GM21737 (cell line): ENCODE results near the gene NUDCD3.

Experiments used
- ATAC-seq: cut with Tn5 transposase; IDR thresholded peaks from one replicate; pipeline ENCODE4 v1.9.1; 2021; ENCODE audit warnings: mild to moderate bottlenecking, moderate library complexity; ENCODE audit not compliant: unreplicated experiment

The NUDCD3 gene

DNA sequence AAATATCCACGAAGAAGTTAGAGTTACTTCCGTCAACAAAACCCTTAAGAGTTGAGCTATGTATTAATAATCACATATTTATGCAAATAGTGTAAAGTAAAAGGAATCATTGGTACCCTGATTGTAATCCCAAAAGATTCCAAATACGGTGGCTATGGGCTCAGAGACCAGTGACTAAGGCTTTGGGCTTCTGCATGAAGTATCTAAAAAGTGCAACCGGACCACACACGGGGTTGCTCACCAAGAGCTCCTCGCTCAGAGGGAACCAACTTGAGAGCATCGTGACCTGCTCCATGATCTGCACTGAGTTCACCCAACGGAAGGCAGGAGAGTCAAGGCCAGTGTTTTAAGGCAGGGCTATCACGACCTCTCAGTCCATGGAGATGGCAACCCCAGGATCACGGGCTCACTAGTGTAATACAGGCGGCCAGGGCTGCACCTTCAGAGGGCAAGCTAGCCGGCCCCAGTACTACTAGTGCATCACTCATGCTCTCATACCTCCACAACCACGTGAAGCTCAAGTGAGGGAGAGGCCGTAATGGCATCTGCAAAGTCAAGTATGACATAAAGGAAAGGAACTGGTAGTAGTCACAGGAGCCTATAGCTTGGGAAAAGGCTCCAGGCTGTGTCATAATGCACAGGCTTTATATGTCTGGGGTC is 87.9 kb downstream of the NUDCD3 start:
- no peak for ATAC-seq

DNA sequence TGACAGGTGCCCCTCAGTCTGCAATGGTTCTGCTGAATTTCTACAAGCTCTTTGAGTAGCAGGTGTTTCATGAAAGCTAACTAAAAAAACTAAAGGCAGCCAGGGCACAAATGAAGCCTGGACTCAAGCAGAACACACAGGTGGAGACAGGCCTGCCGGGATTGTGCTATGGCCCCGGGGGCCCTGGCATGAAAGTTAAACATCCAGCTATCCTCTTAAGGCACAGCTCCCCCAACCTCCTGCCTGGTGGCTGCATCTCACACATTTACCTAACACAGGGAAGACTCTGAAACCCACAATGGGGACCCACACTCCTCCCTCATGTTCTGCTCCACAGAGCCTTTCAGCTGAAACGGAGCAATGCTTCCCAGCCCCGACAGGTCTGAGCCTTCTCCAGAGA is 88.8 kb downstream of the NUDCD3 start:
- ATAC-seq: no peak

DNA sequence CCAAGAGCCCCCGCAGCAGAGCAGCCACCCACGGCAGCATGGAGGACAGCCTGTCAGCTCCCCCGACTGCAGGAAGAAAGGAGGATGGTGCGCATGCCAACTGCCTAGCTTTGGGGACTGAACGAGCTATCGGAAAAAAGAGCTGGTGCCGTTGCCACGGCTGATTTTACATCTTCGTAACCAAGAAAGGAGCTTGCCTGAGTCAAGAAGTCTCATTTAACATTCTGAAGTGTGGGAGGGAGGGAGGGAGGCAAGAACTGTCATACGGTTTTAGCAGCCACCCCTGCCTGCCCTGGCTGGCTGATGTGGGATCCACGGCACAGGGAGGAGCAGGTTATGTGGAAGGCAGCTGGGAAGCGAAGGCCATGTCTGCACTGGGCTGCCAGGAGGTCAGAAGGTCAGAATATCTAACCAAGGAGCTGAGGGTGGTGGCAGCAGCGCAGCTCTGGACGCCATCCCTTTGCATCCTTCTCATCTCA is 90.4 kb downstream of the NUDCD3 start:
- ATAC-seq: no peak

DNA sequence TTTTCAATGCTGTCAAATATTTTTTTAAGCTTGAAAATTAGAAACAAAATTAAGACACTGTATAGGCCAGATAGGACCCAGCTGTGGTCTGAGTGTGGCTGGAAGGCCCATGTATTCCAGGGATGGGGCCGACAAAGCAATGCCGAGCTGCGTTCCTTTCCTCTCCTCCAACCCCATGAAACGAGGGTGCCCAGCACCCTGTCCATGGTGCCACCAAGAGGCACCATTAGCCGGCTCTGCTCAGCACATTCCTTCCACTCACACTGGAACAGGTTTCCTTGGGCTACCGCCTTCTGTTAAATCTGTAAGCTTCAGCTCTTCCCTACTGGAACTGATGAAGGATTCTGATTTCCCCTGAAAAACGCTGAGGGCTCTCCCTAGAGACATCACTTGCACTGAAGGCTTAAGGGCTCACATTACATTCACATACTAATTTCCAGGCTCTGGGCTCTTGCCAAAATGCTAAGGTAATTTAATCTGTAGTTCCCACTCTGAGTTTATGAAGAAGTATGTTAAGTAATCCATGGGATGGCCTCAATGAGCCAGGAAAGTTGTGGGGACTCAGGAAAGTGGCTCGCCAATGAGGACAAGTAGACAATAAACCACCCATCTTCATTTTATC is 91.4 kb downstream of the NUDCD3 start:
- no peak for ATAC-seq

DNA sequence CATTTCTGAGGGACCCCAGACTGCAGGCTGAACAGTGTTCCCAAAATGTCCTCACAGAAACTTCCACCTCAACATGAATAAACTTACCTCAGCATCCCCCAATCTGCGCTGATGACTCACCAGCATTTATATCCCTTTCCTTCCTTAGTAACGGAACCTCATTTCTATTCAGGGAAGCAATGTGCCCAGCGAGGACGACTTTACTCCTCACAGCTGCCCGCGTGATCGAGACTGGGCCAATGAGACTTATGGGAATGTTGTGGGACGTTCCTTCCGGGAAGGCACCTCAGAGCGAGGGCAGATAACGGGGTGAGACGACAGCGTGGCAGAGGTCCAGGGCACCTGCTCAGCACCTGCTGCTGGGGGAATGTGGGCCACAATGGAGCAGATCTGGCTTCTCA is 91.9 kb downstream of the NUDCD3 start:
- no peak for ATAC-seq

DNA sequence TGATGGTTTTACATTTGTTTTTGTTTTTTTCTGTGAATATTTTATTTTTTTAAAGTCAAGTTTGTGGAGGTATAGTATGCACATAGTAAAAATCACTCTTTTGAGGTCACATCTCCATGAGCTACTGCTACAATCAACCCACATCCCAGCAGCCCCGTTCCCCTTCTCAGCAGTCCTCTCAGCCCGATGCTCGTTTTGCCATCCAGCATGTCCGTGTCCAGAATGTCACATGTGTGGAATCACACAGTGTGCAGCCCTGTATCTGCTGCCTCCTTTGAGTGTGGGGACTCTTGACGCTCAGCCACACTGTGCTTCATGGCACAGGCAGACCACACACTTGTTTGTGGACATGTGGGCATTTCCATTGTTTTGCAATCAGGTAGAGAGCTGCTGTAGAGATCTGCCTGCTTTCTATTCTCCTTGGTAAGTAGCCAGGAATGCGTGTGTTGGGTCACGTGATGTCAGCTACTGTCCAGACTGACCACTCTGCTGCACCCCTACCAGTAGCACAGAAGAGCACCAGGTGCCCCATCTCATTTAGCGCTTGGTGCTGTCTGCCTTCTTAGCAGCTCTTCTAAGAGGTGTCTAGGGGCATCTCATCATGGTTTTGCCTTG is 93.4 kb downstream of the NUDCD3 start:
- ATAC-seq: no peak

DNA sequence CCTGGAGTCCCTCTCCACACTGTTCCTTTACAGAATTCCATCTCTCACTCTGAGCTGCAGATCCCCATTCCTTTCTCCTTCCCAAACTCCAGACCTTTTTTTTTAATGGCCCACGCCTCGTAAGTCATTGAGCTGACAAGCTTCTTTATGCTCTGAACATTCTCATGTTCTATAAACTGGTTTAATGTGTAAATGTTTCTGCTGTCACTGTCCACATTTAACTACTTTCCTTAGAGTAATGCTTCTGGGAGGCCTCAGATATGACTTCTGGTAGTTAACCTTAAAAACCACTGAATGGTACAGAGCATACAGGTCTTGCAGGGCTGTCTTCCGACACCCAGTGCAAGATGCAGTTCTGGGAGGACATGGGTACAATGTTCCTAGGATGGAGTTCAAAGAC is 94.0 kb downstream of the NUDCD3 start:
- ATAC-seq: no peak

DNA sequence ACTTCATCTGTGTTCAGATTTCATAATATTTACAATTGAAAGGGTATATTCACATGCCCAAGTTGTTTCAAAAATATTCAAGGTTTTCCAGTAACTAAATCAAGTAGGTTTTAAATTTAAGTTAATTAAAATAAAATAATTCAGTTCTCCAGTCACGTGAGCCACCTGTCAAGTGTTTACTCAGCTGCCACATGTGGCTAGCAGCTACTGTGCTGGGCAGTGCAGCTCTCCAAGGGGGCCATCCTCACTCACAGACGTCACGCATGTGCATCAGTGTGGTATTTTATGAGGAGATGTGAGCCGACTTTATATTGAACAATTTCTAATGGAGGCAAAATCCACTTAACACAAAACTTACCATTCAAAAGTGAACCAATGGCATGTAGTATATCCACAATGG is 95.4 kb downstream of the NUDCD3 start:
- no peak for ATAC-seq

DNA sequence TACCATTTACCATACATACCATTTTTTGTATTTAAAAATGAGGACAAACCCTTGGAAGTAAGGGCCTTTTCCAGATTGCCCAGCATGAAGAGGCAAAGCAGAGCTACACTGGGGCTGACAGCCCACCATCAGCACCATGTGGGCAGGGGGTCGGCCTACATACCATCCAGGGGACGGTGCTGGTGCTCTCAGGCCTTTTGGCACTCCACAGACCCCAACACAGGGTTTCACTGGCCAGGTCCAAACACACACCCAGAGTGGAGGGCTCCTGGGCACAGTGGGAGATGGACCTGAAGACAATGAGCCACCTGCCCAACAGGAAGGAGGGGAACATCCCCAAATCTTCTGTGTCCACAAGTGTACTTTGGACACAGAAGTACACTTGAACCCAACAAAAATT is 95.8 kb downstream of the NUDCD3 start:
- no peak for ATAC-seq

DNA sequence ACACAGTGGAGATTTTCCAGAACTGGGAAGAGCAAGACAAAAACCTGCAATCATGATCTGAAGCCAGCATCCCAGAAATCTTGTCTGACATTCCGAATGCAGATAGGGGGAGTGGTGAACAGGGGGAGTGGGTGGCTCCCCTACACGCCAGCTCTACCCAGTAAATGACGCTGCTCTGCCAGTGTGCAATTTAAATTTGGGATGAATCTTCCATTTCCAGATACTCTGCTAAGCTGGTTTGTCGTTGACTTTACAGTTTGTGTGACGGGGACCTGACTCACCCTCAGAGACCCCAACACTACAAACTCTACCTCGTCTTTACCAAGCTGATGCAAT is 96.4 kb downstream of the NUDCD3 start:
- ATAC-seq: no peak

DNA sequence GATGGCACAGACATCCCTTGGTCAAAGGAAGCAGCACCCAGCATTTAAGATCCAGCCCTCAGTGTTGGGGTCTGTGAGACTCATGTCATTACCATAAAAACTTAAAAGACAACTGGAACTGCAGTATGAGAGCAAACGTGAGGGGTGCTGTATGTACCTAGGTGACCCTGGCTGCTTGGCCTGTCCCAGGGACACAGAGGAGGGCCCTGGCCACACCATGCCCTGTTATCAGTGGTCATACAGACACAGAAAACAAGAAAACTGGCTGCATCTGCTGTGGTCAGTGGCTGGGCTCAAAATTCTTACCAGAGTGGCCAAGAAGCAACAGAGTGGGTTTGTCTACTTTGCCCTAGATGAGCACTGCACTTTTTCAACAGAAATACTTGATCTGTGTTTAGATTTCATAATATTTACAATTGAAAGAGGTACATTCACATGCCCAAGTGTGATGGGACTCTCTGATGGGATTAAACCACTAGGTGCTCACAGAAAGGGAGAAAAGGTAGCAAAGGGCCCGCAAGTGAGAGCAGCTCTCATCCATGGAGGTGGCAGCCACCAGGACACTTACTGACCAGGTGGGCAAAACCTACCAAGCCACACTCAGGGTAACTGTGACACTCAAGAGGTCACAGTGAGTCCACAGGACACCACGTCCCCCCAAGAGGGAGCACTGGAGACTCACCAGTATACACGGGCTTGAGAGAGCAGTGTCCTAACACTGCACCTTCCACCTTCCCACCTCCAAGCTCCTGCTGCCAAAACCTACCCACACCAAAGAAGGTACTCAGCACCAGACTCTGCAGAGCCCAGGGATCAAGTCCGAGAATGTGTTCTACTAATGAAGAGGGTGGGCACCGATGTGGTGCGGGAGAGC is 97.0 kb downstream of the NUDCD3 start:
- ATAC-seq: no peak

DNA sequence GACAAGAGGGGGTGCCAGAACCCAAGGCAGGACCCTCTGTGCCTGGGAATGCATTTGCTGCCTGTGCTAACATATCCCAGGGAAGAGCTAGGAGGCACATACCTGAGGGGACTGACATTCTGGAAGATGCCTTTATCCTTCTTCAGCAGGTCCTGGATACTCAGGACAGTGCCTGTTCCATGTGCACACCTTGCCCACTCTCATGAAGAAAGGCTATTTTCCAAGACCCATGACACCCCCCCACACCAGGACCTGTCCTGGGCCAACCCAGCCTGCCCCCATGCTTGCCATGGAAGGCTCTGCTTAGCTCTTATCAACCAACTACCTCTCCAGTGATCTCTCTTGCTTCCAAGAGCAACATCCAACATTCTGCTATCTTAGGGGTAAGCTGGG is 97.8 kb downstream of the NUDCD3 start:
- ATAC-seq: no peak

DNA sequence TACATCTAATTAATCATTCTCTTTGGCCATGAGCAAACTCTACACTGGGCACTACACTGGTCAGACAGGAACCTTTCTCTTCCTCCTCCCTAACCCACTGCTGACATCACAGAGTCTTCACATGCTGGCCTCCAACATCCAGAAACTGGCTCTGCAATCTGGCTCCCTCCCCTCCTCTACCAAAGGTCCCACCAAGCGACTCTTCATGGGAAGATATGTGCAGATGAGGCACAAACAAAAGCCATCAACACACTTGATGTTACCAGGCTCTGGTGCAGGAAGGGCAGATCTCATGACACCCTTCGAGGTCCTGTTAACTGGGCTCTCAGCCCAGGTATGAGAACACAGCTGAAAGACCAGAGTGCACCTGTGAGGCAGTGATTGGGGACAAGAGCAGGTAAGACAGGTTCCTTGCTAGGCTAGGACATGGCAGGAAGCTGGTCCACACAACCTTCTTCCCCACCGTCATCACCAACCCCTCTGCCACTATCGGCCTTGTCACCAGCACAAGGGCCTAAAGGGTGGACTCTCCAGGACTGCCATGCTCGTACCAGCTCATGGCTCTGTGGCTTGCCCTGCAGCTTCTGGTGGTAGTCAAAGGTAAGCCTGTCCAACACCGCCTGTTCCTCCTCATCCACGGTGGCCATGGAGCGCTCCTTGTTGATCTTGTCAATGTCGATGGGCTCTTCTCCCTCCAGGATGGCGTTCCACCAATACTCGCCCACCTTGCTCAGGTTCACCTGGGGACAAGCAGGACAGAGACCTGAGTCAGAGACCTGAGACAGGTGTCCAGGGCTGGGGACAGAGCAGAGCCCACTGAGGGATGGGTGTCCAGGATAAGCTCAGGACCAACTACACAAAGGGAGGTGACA is 98.5 kb downstream of the NUDCD3 start:
- no peak for ATAC-seq

DNA sequence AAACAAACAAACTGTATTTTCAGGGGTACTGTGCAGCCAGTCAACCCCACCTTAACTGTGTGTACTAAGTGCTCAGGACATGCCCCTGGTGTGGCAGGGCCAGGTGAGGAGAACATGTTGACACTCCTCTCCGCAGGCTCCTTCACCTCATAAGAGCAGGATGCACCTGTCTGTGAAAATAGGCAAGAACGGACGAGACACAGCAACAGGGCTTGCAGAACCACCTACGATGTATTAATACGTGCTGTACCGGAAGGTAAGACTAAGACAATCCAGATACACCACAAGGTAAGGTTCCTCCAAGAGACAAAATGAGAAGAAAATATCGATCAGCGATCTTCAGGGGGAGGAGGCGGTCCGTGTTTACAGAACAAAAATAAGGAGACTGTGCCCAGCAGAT is 99.3 kb downstream of the NUDCD3 start:
- no peak for ATAC-seq

DNA sequence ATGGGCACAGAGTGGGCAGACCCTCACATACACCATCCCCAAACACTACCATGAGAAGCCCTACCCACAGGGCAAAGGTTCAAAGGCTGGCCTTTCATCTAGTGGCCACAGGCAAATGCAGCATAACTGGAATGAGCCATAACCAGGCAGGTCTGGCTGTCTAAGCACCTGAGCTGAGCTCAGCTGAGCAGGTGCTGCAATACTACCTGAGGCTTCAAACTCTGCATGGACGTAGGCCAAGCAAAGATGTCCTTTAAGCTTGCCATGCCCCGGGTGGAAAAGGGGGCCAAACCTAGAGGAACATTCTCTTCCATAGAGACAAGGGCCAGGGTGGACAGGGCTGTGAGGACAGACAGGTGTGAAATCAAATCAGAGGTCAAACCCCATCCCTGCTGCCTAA is 99.8 kb downstream of the NUDCD3 start:
- ATAC-seq: no peak

DNA sequence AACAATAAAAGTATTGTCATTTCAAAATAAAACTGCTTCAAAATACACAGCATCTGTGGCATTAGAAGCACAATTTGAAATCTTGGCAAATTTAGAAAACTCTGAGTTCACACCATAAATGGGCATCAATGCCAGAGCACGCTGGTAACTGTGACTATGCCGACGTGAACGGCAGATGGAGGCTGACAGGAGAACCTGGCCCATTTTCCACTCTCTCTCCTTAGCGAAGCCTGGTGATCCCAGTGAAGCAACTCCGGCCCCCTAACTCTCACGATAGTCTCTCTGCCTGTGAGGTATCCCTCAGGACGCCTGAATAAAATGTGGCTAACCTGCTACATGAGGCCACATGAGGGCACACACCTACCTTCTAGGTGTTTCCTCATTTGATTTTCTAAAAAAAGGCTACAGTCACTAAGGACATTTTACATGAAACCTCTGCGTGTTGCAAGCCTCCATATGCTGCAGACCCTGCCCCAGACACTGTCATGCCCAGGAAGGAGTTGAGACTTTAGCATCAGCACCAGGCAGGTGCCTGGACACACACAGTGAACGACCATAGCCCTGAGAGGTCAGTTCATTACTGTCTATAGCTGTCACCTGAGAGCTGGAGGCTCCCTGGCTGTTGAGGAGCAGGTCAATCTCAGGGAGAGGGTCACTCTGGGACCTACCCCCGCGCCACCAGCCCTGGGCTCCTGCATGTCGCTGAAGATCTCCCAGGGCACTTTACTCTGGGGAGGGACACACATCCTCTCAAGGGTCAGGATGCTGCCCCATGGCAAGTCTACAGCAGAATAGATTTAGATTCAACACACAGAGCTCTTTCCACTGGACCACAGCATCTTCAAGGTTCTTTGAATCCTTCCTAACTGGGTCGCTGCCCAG is 102.1 kb downstream of the NUDCD3 start:
- ATAC-seq: no peak

DNA sequence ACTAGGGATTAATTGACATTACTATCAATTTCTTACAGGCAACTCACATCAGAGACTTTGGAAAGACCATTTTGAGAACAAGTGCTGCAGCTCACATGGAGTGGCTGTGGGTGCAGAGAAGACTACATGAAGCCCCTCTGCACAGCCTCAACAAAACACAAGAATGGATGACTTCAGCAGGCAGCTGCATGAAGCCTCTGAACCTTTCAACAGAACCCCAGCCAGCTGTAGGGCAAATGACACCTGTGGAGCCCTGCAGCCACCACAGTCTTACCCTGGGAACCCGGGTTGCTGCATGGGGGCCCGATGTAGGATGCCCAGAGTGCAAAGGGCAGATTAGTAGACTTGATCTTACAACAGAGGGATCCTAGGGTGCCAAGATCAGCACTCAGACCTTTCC is 103.1 kb downstream of the NUDCD3 start:
- ATAC-seq: no peak

DNA sequence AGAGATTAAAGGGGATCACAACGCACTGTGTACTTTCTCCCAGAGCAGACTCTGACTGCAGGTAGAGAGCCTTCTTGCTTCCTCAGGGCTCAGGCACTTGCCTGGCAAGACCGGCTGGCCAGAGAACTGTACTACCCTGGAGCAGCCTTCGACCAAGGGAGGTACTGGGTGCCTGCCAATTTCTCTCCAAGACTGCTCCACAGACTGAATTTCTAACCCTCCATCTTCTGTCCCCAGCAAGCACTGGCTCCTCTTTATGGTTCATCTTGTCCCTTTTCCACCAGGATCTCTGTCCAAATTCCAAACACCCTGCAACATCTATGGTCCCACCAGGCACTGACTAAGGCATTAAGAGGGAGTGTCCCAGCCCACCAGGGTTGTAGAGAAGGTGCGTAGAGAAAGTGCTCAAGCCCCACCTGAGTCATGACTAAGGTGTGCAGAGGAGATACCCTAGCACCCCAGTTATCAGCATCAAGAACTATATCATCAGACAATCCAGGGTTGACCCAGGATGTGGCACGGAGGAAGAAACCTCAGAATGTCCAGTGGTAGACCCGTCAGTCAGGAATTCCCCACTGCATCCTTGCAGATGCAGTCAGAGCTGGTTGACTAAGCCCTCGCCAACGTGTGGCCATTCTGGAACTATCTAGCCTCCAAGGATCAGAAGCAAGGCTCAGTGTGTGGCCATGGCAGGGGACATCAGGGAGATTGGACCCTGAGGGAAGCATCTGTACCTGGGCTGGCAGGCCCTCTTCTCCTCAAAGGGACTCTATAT is 104.1 kb downstream of the NUDCD3 start:
- ATAC-seq: no peak
